T-helper 1 cell (primary cell): ENCODE results near the gene TIMM8A.
A peak's percentile ranks its signal among the peaks of the same experiment; 100 is the strongest.

Experiments
- DNase-seq, 5 donors: peaks; one replicate each; pipeline ENCODE4 v3.0.0-alpha.2; 2012 to 2020
- total RNA-seq, 4 donors: gene quantifications; one replicate each; lab custom pipeline; 2026; lab: John Stamatoyannopoulos, UW

TIMM8A gene
- total RNA-seq = 2.4 to 6.0 (median 3.2) reads per million in 4 donors

- DNase-seq = peak; percentile 43 to 78 (median 67)
Measured at GRCh38 chrX:101348452-101349192, at the start of gene TIMM8A. Gene TIMM8A, minus strand, starts transcription at chrX:101348742. Its CDS starts 78 bp downstream, at chrX:101348664.

- no peak for DNase-seq
Measured at GRCh38 chrX:101397779-101398178, 49.2 kb upstream of the TIMM8A start.

GRCh38 chrX:101395789-101396188 lies 47.2 kb upstream of the TIMM8A start:
- no peak for DNase-seq

- no peak for DNase-seq
Measured at GRCh38 chrX:101394372-101394771, 45.8 kb upstream of the TIMM8A start.

GRCh38 chrX:101393530-101394305 lies 45.2 kb upstream of the TIMM8A start:
- DNase-seq = no peak

- no peak for DNase-seq
Measured at GRCh38 chrX:101391831-101392230, 43.3 kb upstream of the TIMM8A start.

GRCh38 chrX:101390664-101391525 lies 42.4 kb upstream of the TIMM8A start, which contains the start of gene RPL36A:
Gene RPL36A, plus strand, starts transcription at chrX:101391011. Its CDS starts 33 bp downstream, at chrX:101391044.
- DNase-seq = peak; percentile 55 to 86 (median 67)

GRCh38 chrX:101388604-101389003 lies 40.1 kb upstream of the TIMM8A start:
- no peak for DNase-seq

GRCh38 chrX:101386542-101386885 lies 38.0 kb upstream of the TIMM8A start:
- no peak for DNase-seq

GRCh38 chrX:101385795-101386541 lies 37.4 kb upstream of the TIMM8A start, which contains the start of gene BTK:
Gene BTK, minus strand, starts transcription at chrX:101386191. Its CDS starts 10,907 bp downstream, at chrX:101375284.
- no peak for DNase-seq

- DNase-seq = no peak
Measured at GRCh38 chrX:101385026-101385684, 36.6 kb upstream of the TIMM8A start.

GRCh38 chrX:101383679-101384205 lies 35.2 kb upstream of the TIMM8A start:
- no peak for DNase-seq

GRCh38 chrX:101377547-101377946 lies 29.0 kb upstream of the TIMM8A start:
- no peak for DNase-seq

GRCh38 chrX:101370888-101371504 lies 22.5 kb upstream of the TIMM8A start:
- no peak for DNase-seq

- DNase-seq = no peak
Measured at GRCh38 chrX:101369687-101370086, 21.1 kb upstream of the TIMM8A start.

GRCh38 chrX:101368800-101369199 lies 20.3 kb upstream of the TIMM8A start:
- no peak for DNase-seq

GRCh38 chrX:101365301-101365795 lies 16.8 kb upstream of the TIMM8A start:
- no peak for DNase-seq

GRCh38 chrX:101362757-101363156 lies 14.2 kb upstream of the TIMM8A start:
- DNase-seq = no peak

- no peak for DNase-seq
Measured at GRCh38 chrX:101362116-101362515, 13.6 kb upstream of the TIMM8A start.

GRCh38 chrX:101360390-101360789 lies 11.8 kb upstream of the TIMM8A start:
- DNase-seq = no peak

- no peak for DNase-seq
Measured at GRCh38 chrX:101359966-101360365, 11.4 kb upstream of the TIMM8A start.
